IMR-90 (cell line): ENCODE results near the gene NPDC1. TPM values are rescaled to one million over a fixed set of nuclear protein-coding genes. Genes with fewer than 3 reads are reported as not detected.

ENCODE experiments used
- ATAC-seq: fragments of 200-7000 bp; cut with Tn5 transposase; 2 replicates; pipeline ENCODE4 v1.9.1; 2020; ENCODE audit warnings: low read depth, mild to moderate bottlenecking, moderate library complexity
- BruUV-seq: library from RNA; stranded (reverse); fragments of 400-500 nt; replicated peaks from 2 replicates; lab custom pipeline; 2021; lab: Mats Ljungman, UMichigan
- CTCF ChIA-PET: fragments of 300-600 bp; formaldehyde crosslinking; extraction: SDS; loops from one replicate; lab custom pipeline; 2021; ENCODE audit warnings: antibody characterized with exemption; lab: Yijun Ruan, JAX
- POLR2A ChIA-PET: fragments of 300-600 bp; sonication (Branson Sonifier 250); formaldehyde crosslinking; loops from one replicate; lab custom pipeline; 2022; ENCODE audit warnings: antibody characterized with exemption; ENCODE audit not compliant: unreplicated experiment; lab: Charles Lee
- DNase-seq: peaks from one replicate; pipeline ENCODE4 v3.0.0; 2013
- H2AFZ ChIP-seq: replicated peaks from 2 replicates; pipeline ENCODE3; 2013; ENCODE audit warnings: low read length, mild to moderate bottlenecking; ENCODE audit not compliant: poor library complexity
- H2AK5ac ChIP-seq: 2 replicates; pipeline ENCODE4 v1.6.1; 2013; ENCODE audit warnings: low read depth, low read length, inconsistent platforms
- H2AK9ac ChIP-seq: replicated peaks from 2 replicates; pipeline ENCODE3; 2013; ENCODE audit warnings: mild to moderate bottlenecking, low read depth, low read length, moderate library complexity; ENCODE audit not compliant: poor library complexity
- H2BK120ac ChIP-seq: 2 replicates; pipeline ENCODE4 v1.6.1; 2013; ENCODE audit warnings: low read depth, low read length, inconsistent platforms
- H2BK15ac ChIP-seq: 3 replicates; pipeline ENCODE4 v1.6.1; 2013; ENCODE audit warnings: low read depth, low read length, inconsistent platforms
- H2BK20ac ChIP-seq: 2 replicates; pipeline ENCODE4 v1.6.1; 2013; ENCODE audit warnings: low read depth, mild to moderate bottlenecking, inconsistent platforms, low read length, moderate library complexity
- H2BK5ac ChIP-seq: 2 replicates; pipeline ENCODE4 v1.6.1; 2013; ENCODE audit warnings: mild to moderate bottlenecking, low read depth, low read length, inconsistent platforms; ENCODE audit not compliant: poor library complexity, severe bottlenecking
- H3K14ac ChIP-seq: replicated peaks from 2 replicates; pipeline ENCODE4 v1.6.1; 2013; ENCODE audit warnings: low read depth, low read length, inconsistent platforms
- H3K18ac ChIP-seq: 2 replicates; pipeline ENCODE4 v1.6.1; 2013; ENCODE audit warnings: low read depth, low read length, control low read depth
- H3K23ac ChIP-seq: 2 replicates; pipeline ENCODE4 v1.6.1; 2013; ENCODE audit warnings: low read depth, low read length, inconsistent platforms
- H3K27ac ChIP-seq: 2 replicates; pipeline ENCODE4 v1.5.1; 2013; ENCODE audit warnings: mild to moderate bottlenecking, control low read depth, low read length; ENCODE audit not compliant: insufficient read depth
- H3K27me3 ChIP-seq: 2 replicates; pipeline ENCODE4 v1.6.1; 2013; ENCODE audit warnings: low read length; ENCODE audit not compliant: control insufficient read depth, insufficient read depth
- H3K36me3 ChIP-seq: 2 replicates; pipeline ENCODE4 v1.6.1; 2013; ENCODE audit warnings: low read length, mixed read lengths; ENCODE audit not compliant: control insufficient read depth, insufficient read depth
- H3K4ac ChIP-seq: 2 replicates; pipeline ENCODE4 v1.6.1; 2013; ENCODE audit warnings: low read depth, low read length, inconsistent platforms
- H3K4me1 ChIP-seq: 2 replicates; pipeline ENCODE4 v1.6.1; 2013; ENCODE audit warnings: low read length, mixed read lengths; ENCODE audit not compliant: control insufficient read depth, insufficient read depth
- H3K4me2 ChIP-seq: 2 replicates; pipeline ENCODE4 v1.6.1; 2013; ENCODE audit warnings: low read depth, mild to moderate bottlenecking, control low read depth, low read length, moderate library complexity
- H3K4me3 ChIP-seq: 2 replicates; pipeline ENCODE4 v1.5.1; 2013; ENCODE audit warnings: low read depth, mild to moderate bottlenecking, control low read depth, low read length, moderate library complexity; ENCODE audit not compliant: insufficient read depth
- H3K56ac ChIP-seq: 2 replicates; pipeline ENCODE4 v1.6.1; 2013; ENCODE audit warnings: low read length, inconsistent platforms; ENCODE audit not compliant: insufficient read depth; ENCODE audit errors: extremely low read depth
- H3K79me1 ChIP-seq, 2 experiments: 2 replicates each; pipeline ENCODE4 v1.6.1; 2013; ENCODE audit warnings: low read length in 2 of 2, inconsistent platforms in 1 of 2, low read depth in 1 of 2
- H3K9ac ChIP-seq: 2 replicates; pipeline ENCODE4 v1.6.1; 2013; ENCODE audit warnings: low read depth, low read length, control low read depth
- H3K9me1 ChIP-seq: 2 replicates; pipeline ENCODE4 v1.6.1; 2013; ENCODE audit warnings: low read length, inconsistent platforms; ENCODE audit not compliant: insufficient read depth
- H3K9me3 ChIP-seq: 2 replicates; pipeline ENCODE4 v1.6.1; 2013; ENCODE audit warnings: low read length; ENCODE audit not compliant: control insufficient read depth, insufficient read depth
- H4K20me1 ChIP-seq: 2 replicates; pipeline ENCODE4 v1.6.1; 2013; ENCODE audit warnings: low read length, inconsistent platforms; ENCODE audit not compliant: insufficient read depth
- H4K5ac ChIP-seq: 2 replicates; pipeline ENCODE4 v1.6.1; 2013; ENCODE audit warnings: mild to moderate bottlenecking, low read depth, low read length, control low read depth
- H4K8ac ChIP-seq, 2 experiments: 2 replicates each; pipeline ENCODE4 v1.6.1; 2013; ENCODE audit warnings: low read depth in 2 of 2, low read length in 2 of 2, control low read depth in 1 of 2, inconsistent platforms in 1 of 2
- H4K91ac ChIP-seq: 2 replicates; pipeline ENCODE4 v1.6.1; 2013; ENCODE audit warnings: low read depth, low read length, inconsistent platforms; ENCODE audit not compliant: insufficient read depth
- BHLHE40 ChIP-seq: fragments of 150-350 bp; IDR thresholded peaks from 2 replicates; pipeline ENCODE4 v1.6.1; 2016; ENCODE audit warnings: mild to moderate bottlenecking, low read depth, low read length
- CEBPB ChIP-seq: IDR thresholded peaks from 2 replicates; pipeline ENCODE4 v1.6.1; 2012; ENCODE audit warnings: low read depth, low read length, improper control_type of control experiment
- CHD1 ChIP-seq: IDR thresholded peaks from 2 replicates; pipeline ENCODE4 v1.6.1; 2012; ENCODE audit warnings: low read depth, low read length, improper control_type of control experiment
- CTCF ChIP-seq: conservative IDR thresholded peaks from 2 replicates; pipeline ENCODE4 v1.5.1; 2012; ENCODE audit warnings: mild to moderate bottlenecking, low read depth, low read length, improper control_type of control experiment
- ELK1 ChIP-seq: fragments of 150-350 bp; IDR thresholded peaks from 2 replicates; pipeline ENCODE4 v1.6.1; 2016; ENCODE audit warnings: low read depth, mild to moderate bottlenecking, low read length, moderate library complexity, borderline replicate concordance
- FOS ChIP-seq: fragments of 150-350 bp; IDR thresholded peaks from 2 replicates; pipeline ENCODE4 v1.6.1; 2016; ENCODE audit warnings: low read depth, low read length
- MAFK ChIP-seq: IDR thresholded peaks from 2 replicates; pipeline ENCODE4 v1.6.1; 2012; ENCODE audit warnings: low read depth, low read length, improper control_type of control experiment
- MAZ ChIP-seq: IDR thresholded peaks from 2 replicates; pipeline ENCODE4 v1.6.1; 2012; ENCODE audit warnings: low read depth, mild to moderate bottlenecking, low read length, improper control_type of control experiment, moderate library complexity, borderline replicate concordance
- MXI1 ChIP-seq: IDR thresholded peaks from 2 replicates; pipeline ENCODE4 v1.6.1; 2012; ENCODE audit warnings: low read depth, mild to moderate bottlenecking, low read length, moderate library complexity, borderline replicate concordance
- NFE2L2 ChIP-seq: fragments of 150-350 bp; IDR thresholded peaks from 2 replicates; pipeline ENCODE4 v1.6.1; 2016; ENCODE audit warnings: low read depth, mild to moderate bottlenecking, low read length
- POLR2A ChIP-seq: IDR thresholded peaks from 2 replicates; pipeline ENCODE4 v1.6.1; 2012; ENCODE audit warnings: mild to moderate bottlenecking, low read depth, low read length
- RAD21 ChIP-seq: IDR thresholded peaks from 2 replicates; pipeline ENCODE4 v1.6.1; 2012; ENCODE audit warnings: low read length, improper control_type of control experiment
- RCOR1 ChIP-seq: IDR thresholded peaks from 2 replicates; pipeline ENCODE4 v1.6.1; 2012; ENCODE audit warnings: mild to moderate bottlenecking, low read length, improper control_type of control experiment; ENCODE audit not compliant: insufficient replicate concordance
- RFX5 ChIP-seq: IDR thresholded peaks from 2 replicates; pipeline ENCODE4 v1.8.0; 2012; ENCODE audit warnings: low read depth, mild to moderate bottlenecking, low read length, moderate library complexity
- SMC3 ChIP-seq: fragments of 150-350 bp; IDR thresholded peaks from 2 replicates; pipeline ENCODE4 v1.6.1; 2016; ENCODE audit warnings: low read depth, mild to moderate bottlenecking, antibody characterized with exemption, low read length, moderate library complexity
- USF2 ChIP-seq: fragments of 150-350 bp; IDR thresholded peaks from 2 replicates; pipeline ENCODE4 v1.6.1; 2017; ENCODE audit warnings: mild to moderate bottlenecking, antibody characterized with exemption, low read length, low read depth
- WGBS, 2 experiments: methylation state at CpG; one replicate each; pipeline versions ENCODE4 v1.1.5 to v1.1.7; 2013; ENCODE audit warnings: missing lambda C conversion rate in 2 of 2; ENCODE audit not compliant: insufficient read length in 1 of 2; ENCODE audit errors: extremely low coverage in 2 of 2; 5-methylcytosine and 5-hydroxymethylcytosine counted together
- dilution Hi-C: fragments of 300-500 bp; cut with HindIII; formaldehyde crosslinking; loops from one replicate; pipeline ENCODE4 v1.14.3; 2018; ENCODE audit warnings: low sequenced_read_pairs; ENCODE audit not compliant: unreplicated experiment
- in situ Hi-C: fragments of 300-500 bp; cut with MboI; formaldehyde crosslinking; loops from 3 replicates; pipeline ENCODE4 v1.14.3; 2019; ENCODE audit warnings: low sequenced_read_pairs, inconsistent platforms, mixed read lengths
- intact Hi-C: fragments of 100-400 bp; cut with micrococcal nuclease; formaldehyde crosslinking; loops from 2 replicates; pipeline ENCODE4 v1.10.0; 2022
- polyA plus RNA-seq, 3 experiments: library from polyadenylated mRNA; depleted of rRNA; stranded (reverse); fragments of >200 nt; gene quantifications; 2 replicates each; pipeline ENCODE4 v1.2.3, GENCODE V29; 2012; ENCODE audit warnings: low replicate concordance in 1 of 3
- total RNA-seq: library from RNA; depleted of rRNA; stranded (reverse); fragments of >200 nt; gene quantifications from 2 replicates; pipeline ENCODE4 v1.2.3, GENCODE V29; 2012

Gene NPDC1
- total and polyA plus RNA-seq, 2 of the 4 experiments (the other 2 are of a cell fraction) = 2.7 to 58.1 TPM

GRCh38 chr9:136994180-136994887 lies 51.6 kb downstream of the NPDC1 start:
- ATAC-seq (no peak), DNase-seq (no peak)
- Histone ChIP-seq H2BK5ac (no peak overlapping the region), H3K18ac (no peak overlapping the region), H2AK9ac (no peak overlapping the region), H2BK120ac (no peak overlapping the region), H3K14ac (no peak overlapping the region), H4K8ac (no peak overlapping the region), H3K36me3 (peaks cover 5% of the 10 kb centered on the region; the same call in 1 of the 2 replicates), H3K56ac (no peak overlapping the region), H3K9ac (no peak overlapping the region), H3K4ac (no peak overlapping the region), H2AK5ac (no peak overlapping the region), H3K27ac (no peak overlapping the region), H4K20me1 (no peaks in the 10 kb centered on the region; the same call in 1 of the 2 replicates), H4K91ac (no peak overlapping the region), H3K4me3 (no peak overlapping the region), H3K9me3 (peaks cover 6% of the 10 kb centered on the region), H3K4me2 (no peak overlapping the region), H3K27me3 (peaks cover 5% of the 10 kb centered on the region; the same call in 1 of the 2 replicates), H3K79me1 (peaks cover 6 to 16% of the 10 kb centered on the region in 2 experiments; a peak in 3 of 4 replicates), H2AFZ (no peak overlapping the region), H2BK15ac (no peak overlapping the region), H3K4me1 (peaks cover 23% of the 10 kb centered on the region), H3K9me1 (peaks cover 8% of the 10 kb centered on the region), H3K23ac (no peak overlapping the region), H4K5ac (no peak overlapping the region), H2BK20ac (no peak overlapping the region)
- intact Hi-C loops (no loop called here), in situ Hi-C loops (no loop called here), dilution Hi-C loops (no loop called here)
- no TSS peak for BruUV-seq
- TF ChIP-seq NFE2L2 (no peak), MAFK (no peak), CTCF (no peak), POLR2A (no peak), ELK1 (no peak), RCOR1 (no peak), BHLHE40 (no peak), MXI1 (no peak), MAZ (no peak), SMC3 (no peak), FOS (no peak), CEBPB (no peak), RAD21 (no peak), CHD1 (no peak), USF2 (no peak), RFX5 (no peak)
- ChIA-PET POLR2A (no interaction called here), CTCF (no interaction called here)
- 77% methylated on average over 30 of the region's 54 CpGs; no CpG with 5 or more reads in 1 of the 2 experiments for WGBS, 2 experiments
